Measurements from ENCODE around the gene SMIM35.
A peak's percentile ranks its signal among the peaks of the same experiment; 100 is the strongest.

SMIM35 gene

GRCh38 chr11:118002541-118003423, 84.0 kb downstream of the SMIM35 start:
- peak in 1 of 2 donors; percentile 59 for DNase-seq (ENCODE audit: low read depth in 2 of 2)

DNA sequence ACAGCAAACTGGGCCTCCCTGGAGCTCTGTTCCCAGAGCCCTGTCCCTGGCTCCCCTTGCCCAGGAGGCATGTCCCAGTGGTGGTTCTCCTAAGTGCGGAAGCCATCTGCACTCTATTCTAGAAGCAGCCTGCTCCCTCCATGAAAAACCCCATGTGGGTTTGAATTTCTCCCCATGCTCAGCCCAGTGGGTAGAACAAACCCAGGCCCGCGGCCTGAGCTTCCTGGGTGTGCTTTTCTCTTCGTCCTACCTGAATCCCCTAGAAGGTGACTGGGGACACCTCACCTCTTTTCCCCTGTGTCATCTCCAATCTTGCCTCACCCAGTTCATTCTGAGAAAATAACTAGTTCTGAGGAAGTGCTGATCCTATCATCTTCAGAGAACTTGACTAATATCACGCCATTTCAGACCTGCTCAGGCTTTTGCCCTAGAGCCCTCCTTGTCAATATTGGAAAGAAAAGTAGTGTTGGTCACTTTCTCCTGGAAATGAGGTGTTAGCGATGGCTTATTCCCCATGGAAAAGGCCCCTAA, 84.7 kb downstream of the SMIM35 start:
- DNase-seq (ENCODE audit: low read depth in 2 of 2): peak in 1 of 2 donors; percentile 45

DNA sequence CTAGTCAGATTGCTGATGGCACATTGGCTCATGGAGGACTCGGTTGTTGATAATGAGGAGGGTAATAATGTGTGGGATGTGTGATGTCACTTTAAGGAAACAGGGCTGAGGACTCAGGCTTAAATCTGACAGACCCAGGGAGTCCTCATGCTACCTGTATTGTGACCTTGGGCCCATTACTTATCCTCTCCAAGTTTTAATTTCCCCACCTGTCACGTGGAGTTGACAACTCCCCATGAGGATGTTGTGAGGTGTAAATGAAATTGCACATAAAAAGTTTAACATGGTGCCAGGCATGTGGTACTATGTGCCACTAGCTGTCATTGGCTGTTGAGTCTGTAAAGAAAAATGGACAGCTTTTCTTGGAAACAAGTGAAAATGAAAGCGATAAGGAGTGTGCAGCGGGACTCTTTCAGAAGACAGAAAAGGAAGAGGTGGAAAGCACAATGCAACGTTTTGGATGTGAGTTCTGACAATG, 85.2 kb downstream of the SMIM35 start:
- DNase-seq (ENCODE audit: low read depth in 2 of 2): no peak

GRCh38 chr11:118000850-118001228, 85.9 kb downstream of the SMIM35 start:
- DNase-seq (ENCODE audit: low read depth in 2 of 2): no peak

DNA sequence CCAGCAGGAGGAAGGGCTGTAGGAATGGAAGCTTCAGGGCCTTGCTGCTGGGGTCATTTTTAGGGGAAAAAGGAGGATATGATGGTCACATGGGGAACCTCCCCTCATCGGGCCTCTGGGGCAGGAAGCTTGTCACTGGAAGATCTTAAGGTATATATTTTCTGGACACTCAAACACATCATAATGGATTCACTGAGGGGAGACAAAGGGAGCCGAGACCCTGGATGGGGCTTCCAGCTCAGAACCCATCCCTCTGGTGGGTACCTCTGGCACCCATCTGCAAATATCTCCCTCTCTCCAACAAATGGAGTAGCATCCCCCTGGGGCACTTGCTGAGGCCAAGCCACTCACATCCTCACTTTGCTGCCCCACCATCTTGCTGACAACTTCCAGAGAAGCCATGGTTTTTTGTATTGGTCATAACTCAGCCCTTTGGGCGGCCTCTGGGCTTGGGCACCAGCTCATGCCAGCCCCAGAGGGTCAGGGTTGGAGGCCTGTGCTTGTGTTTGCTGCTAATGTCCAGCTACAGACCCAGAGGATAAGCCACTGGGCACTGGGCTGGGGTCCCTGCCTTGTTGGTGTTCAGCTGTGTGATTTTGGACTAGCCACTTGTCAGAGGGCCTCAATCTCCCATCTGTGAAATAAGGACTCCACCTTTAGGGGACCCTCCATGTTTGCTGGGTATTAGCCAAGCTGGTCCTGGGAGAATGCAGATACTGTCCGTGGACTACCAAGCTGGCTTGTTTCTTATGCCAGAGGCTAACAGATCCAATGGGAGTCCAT, 86.5 kb downstream of the SMIM35 start:
- DNase-seq (ENCODE audit: low read depth in 2 of 2): no peak

GRCh38 chr11:117999354-117999993, 87.3 kb downstream of the SMIM35 start:
- no peak for DNase-seq (ENCODE audit: low read depth in 2 of 2)

- DNase-seq (ENCODE audit: low read depth in 2 of 2): no peak
These were observed 88.0 kb downstream of the SMIM35 start for GRCh38 chr11:117998664-117999353.

DNA sequence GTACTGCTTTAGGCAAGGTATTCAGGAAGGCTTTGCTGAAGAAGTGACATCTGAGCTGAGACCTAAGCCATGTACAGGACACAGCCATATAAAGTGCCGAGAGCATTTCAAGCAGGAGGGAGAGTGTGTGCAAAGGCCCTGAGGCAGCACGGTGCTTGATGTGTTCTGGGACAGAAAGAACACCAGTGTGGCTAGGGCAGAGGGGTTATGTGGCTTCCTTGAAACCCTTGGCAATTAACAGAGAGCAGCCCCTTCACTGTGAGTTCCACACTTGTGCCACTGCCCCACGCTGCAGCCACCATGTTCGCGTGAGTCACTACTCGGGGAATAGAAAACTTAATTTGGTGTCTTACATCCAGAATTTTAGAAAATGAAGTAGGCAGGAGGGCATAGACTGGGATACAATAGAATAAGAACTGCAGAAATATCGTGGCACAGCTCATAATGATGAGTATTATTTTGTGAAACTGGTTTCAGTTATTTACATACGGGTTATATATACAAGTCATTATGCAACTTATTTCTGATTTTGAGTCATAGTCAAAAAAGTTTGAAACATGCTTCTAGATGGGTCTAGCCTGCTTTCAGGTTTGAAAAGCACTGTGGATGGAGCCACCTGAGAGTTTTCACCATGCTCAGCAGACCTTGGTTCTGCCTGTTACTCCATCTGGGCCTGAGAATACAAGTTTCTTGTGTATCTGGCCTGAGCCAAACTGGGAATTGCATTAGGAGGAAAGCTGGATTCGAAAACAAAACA, 88.8 kb downstream of the SMIM35 start:
- peak in 1 of 2 donors; percentile 28 for DNase-seq (ENCODE audit: low read depth in 2 of 2)

GRCh38 chr11:117997406-117997805, 89.4 kb downstream of the SMIM35 start:
- DNase-seq (ENCODE audit: low read depth in 2 of 2): no peak

DNA sequence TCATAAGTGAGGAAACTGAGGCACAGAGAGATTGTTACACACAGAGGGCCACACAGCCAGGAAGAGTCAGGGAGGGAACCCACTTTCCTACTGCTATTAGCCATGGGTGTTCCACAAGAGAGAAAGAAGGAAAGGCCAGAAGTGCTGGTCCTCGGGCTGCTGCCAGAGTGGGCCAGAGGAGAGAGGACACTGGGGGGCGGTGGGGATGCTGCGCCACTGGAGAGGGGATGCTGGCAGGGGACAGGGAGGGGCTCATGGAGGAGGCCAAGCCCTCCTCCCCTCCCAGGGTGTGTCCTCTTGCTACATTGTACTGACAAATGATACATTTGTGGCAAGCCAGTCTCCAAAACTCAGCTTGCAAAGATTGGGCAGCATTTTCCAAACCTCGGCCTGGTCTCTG, 90.7 kb downstream of the SMIM35 start:
- DNase-seq (ENCODE audit: low read depth in 2 of 2): no peak

- DNase-seq (ENCODE audit: low read depth in 2 of 2): no peak
These were observed 91.3 kb downstream of the SMIM35 start for GRCh38 chr11:117995472-117995871.

DNA sequence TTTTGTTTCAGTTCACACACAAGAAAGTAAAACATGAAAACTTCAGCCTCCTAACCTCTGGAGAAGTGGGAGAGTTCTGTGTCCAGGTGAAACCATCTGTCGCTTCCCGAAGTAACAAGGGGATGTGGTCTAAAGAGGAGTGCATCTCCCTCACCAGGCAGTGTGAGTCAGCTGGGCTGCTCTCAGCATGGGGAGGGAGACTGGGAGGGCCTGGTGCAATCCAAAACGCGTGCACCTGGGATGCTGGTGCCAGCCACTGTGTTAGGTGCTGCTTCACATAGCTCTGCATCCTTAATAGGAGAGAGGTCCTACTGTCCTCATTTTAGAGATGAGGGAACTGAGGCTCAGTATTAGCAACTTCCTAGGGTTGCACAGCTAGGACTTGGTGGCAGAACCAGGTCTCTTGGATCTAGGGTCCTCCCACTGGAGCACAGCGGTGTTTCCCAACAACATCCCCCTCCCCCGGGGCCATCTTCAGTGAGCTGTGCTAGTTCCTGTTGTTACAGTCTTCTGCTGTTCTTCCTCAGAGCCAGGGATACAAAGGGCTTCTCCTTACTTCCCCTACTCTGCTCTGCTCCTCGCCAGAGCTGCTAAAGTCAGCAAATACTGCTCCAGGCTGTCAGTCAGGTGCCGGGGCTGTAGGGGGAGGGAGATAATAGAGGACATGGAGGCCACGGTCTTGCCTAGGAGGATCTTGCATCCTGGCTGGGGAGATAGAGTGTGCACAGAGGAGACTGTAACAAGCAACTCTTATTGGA, 92.6 kb downstream of the SMIM35 start:
- no peak for DNase-seq (ENCODE audit: low read depth in 2 of 2)

DNA sequence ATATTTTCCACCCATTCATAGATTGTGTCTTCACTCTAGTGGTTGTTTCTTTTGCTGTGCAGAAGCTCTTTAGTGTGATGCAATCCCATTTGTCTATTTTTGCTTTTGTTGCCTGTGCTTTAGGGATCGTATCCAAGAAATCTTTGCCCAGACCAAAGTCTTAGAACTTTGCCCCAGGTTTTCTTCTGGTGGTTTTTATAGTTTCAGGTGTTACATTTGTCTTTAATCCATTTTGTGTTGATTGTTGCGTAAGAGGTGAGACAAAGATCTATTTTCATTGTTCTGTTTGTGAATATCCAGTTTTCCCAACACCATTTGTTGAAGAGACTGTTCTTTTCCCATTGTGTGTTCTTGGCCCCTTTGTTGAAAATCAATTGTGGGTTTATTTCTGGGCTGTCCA, 94.1 kb downstream of the SMIM35 start:
- DNase-seq (ENCODE audit: low read depth in 2 of 2): no peak

DNA sequence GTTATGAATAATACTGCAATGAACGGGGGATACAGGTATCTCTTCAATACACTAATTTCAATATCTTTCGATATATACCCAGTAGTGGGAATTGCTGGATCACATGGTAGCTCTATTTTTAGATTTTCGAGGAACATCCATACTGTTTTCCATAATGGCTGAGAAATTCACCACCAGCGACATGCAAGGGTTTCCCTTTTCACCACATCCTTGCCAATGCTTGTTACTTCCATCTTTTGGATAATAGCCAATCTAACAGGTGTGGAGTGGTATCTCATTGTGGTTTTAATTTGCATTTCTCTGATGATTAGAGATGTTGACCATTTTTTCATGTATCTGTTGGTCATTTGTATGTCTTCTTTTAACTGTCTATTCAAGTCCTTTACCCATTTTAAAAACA, 94.6 kb downstream of the SMIM35 start:
- no peak for DNase-seq (ENCODE audit: low read depth in 2 of 2)

- DNase-seq (ENCODE audit: low read depth in 2 of 2): no peak
These were observed 97.2 kb downstream of the SMIM35 start for GRCh38 chr11:117989351-117990102.

DNA sequence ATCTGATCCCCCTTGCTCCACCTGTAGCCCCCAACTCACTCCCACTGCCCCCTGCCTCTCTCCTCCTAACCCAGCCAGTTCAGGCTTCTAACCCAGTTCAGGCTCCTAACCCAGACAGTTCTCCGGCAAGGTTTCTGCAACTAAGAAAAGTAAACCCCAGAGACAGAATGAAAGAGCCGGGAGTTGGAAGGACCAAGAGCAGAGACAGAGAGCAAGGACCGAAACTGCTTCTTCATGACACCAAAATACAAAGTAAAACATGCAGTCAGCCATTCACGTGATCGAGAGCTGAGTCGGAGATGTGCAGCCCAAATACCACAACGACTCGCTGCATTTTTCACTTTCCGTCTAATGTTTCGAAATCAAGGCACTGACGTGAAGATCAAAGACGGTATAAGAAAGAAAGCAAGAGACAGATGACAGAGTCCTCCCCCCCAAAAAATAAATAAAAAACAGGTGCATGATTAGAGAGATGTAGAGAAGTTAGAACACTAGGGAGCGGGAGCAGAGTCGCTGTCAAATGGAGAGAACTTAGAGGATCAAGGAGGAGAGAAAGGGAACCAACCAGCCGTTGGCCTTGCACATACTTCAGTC, 99.7 kb downstream of the SMIM35 start:
- DNase-seq (ENCODE audit: low read depth in 2 of 2): no peak

- peak; percentile 63 to 75 for DNase-seq (ENCODE audit: low read depth in 2 of 2)
These were observed 100.5 kb downstream of the SMIM35 start, which contains the start of gene IL10RA for GRCh38 chr11:117985953-117986887. TSS of gene IL10RA (plus strand) at chr11:117986394. CDS start at chr11:117986468, 74 bp downstream.

DNA sequence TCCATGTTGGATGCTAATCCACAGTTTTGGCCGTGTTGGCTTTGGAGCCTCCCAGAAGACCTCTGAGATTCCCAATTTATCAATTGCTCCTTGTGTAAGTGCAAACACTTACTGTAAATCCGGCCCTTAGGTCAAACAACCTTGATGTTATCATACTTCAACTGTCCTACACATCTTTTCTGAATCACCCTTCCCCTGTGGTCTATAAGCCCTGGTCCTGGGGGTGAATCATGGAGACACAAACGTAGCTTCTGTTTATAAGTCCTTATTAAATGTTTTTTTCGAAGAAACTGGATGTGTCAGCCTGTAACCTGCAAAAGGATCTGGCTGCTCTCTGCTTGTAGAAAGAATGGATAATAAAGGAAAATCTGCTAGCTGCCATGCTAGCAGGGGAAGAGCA, 102.3 kb downstream of the SMIM35 start:
- no peak for DNase-seq (ENCODE audit: low read depth in 2 of 2)

Data from activated CD4-positive, alpha-beta T cell treated with anti-CD3 and anti-CD28 coated beads for 24 hours (primary cell).